HEK293 (cell line): ENCODE results near the gene DARS2.

ENCODE experiments used
- HOXA7 ChIP-seq: sonication (generic); formaldehyde crosslinking; IDR thresholded peaks from 2 replicates; pipeline ENCODE4 v1.8.1; 2022; ENCODE audit warnings: missing genetic modification reagents, borderline replicate concordance
- HOXC10 ChIP-seq: sonication (generic); formaldehyde crosslinking; IDR thresholded peaks from 2 replicates; pipeline ENCODE4 v1.8.1; 2023; ENCODE audit warnings: mild to moderate bottlenecking, missing genetic modification reagents
- PRDM1 ChIP-seq: fragments of 450-650 bp; formaldehyde crosslinking; IDR thresholded peaks from 2 replicates; pipeline ENCODE4; 2016; ENCODE audit warnings: missing biosample characterization, missing genetic modification characterization
- ZNF350 ChIP-seq: fragments of 450-650 bp; formaldehyde crosslinking; IDR thresholded peaks from 2 replicates; pipeline ENCODE4 v1.5.0; 2017; ENCODE audit warnings: missing biosample characterization, mild to moderate bottlenecking, missing genetic modification characterization
- TF ChIP-seq, protein P1 (sequence below): fragments of 450-650 bp; formaldehyde crosslinking; IDR thresholded peaks from 2 replicates; pipeline ENCODE4 v1.5.1; 2016; ENCODE audit warnings: missing biosample characterization, missing genetic modification characterization
- TF ChIP-seq, protein P2 (sequence below): fragments of 450-650 bp; formaldehyde crosslinking; IDR thresholded peaks from 2 replicates; pipeline ENCODE4 v1.5.1; 2016; ENCODE audit warnings: missing biosample characterization, missing genetic modification characterization
- TF ChIP-seq, protein P3 (sequence below): fragments of 450-650 bp; formaldehyde crosslinking; IDR thresholded peaks from 2 replicates; pipeline ENCODE4 v1.5.1; 2016; ENCODE audit warnings: missing biosample characterization, missing genetic modification characterization

DNA sequence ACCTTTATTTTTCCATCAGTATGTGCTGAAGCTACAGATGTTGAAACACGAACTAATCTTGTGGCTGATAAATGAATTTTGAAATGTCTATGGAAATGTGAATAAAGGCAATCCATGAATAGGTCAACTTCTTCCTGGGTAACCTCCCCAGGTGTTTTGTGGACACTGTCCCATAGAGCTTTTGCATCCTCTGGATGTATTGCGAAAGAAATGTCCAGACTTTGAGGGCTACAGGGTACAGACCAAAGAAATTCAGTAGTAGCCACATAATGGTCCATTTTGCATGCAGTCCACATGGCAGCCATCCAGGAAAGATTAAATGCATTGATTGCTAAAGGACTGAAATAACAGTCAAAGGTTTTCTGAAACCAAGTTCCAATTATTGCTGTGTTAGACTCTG lies 21.5 kb upstream of the DARS2 start:
- TF ChIP-seq, protein P1, sequence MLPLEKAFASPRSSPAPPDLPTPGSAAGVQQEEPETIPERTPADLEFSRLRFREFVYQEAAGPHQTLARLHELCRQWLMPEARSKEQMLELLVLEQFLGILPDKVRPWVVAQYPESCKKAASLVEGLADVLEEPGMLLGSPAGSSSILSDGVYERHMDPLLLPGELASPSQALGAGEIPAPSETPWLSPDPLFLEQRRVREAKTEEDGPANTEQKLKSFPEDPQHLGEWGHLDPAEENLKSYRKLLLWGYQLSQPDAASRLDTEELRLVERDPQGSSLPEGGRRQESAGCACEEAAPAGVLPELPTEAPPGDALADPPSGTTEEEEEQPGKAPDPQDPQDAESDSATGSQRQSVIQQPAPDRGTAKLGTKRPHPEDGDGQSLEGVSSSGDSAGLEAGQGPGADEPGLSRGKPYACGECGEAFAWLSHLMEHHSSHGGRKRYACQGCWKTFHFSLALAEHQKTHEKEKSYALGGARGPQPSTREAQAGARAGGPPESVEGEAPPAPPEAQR (tag by site-specific recombination) = no peak
- TF ChIP-seq, protein P2, sequence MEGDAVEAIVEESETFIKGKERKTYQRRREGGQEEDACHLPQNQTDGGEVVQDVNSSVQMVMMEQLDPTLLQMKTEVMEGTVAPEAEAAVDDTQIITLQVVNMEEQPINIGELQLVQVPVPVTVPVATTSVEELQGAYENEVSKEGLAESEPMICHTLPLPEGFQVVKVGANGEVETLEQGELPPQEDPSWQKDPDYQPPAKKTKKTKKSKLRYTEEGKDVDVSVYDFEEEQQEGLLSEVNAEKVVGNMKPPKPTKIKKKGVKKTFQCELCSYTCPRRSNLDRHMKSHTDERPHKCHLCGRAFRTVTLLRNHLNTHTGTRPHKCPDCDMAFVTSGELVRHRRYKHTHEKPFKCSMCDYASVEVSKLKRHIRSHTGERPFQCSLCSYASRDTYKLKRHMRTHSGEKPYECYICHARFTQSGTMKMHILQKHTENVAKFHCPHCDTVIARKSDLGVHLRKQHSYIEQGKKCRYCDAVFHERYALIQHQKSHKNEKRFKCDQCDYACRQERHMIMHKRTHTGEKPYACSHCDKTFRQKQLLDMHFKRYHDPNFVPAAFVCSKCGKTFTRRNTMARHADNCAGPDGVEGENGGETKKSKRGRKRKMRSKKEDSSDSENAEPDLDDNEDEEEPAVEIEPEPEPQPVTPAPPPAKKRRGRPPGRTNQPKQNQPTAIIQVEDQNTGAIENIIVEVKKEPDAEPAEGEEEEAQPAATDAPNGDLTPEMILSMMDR (tag by site-specific recombination) = no peak
- no peak for TF ChIP-seq HOXA7 (CRISPR knock-in tag)
- TF ChIP-seq PRDM1 (tag by site-specific recombination) = no peak
- TF ChIP-seq, protein P3, sequence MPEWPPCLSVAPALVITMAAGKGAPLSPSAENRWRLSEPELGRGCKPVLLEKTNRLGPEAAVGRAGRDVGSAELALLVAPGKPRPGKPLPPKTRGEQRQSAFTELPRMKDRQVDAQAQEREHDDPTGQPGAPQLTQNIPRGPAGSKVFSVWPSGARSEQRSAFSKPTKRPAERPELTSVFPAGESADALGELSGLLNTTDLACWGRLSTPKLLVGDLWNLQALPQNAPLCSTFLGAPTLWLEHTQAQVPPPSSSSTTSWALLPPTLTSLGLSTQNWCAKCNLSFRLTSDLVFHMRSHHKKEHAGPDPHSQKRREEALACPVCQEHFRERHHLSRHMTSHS (tag by site-specific recombination) = no peak
- TF ChIP-seq HOXC10 (CRISPR knock-in tag) = no peak
- TF ChIP-seq ZNF350 (tag by site-specific recombination) = no peak
